ENCODE measurements around the gene RBAK.
"Not testable (repeated sequence)": the region's sequence is repeated elsewhere in the genome, so short reads cannot be mapped to it uniquely, and the experiment has no call there.

- not testable (repeated sequence) for TF ChIP-seq SMC3 (IDR thresholded peaks at IDR 0.05; ENCODE audit: low read depth, low read length); CTCF (conservative IDR thresholded peaks at IDR 0.05; ENCODE audit: low read depth, low read length); FOS (IDR thresholded peaks at IDR 0.05; ENCODE audit: low read depth, low read length); USF2 (IDR thresholded peaks at IDR 0.05; ENCODE audit: low read depth, low read length); RAD21 (IDR thresholded peaks at IDR 0.05; ENCODE audit: low read length); CEBPB (IDR thresholded peaks at IDR 0.05; ENCODE audit: low read depth, low read length); POLR2A (IDR thresholded peaks at IDR 0.05; ENCODE audit: low read depth, low read length); BHLHE40 (IDR thresholded peaks at IDR 0.05; ENCODE audit: low read depth, low read length); RCOR1 (IDR thresholded peaks at IDR 0.05; ENCODE audit: insufficient replicate concordance, low read length); MAFK (IDR thresholded peaks at IDR 0.05; ENCODE audit: low read depth, low read length); MAZ (IDR thresholded peaks at IDR 0.05; ENCODE audit: borderline replicate concordance, low read depth, low read length)
Measured at GRCh38 chr7:5088228-5088833, 42.7 kb downstream of the RBAK start.

Data from IMR-90 (cell line).